ENCODE results near the gene GSAP. TPM values are rescaled to one million over a fixed set of nuclear protein-coding genes. Genes with fewer than 3 reads are reported as not detected.

Gene GSAP
- total RNA-seq, 2 experiments from 2014 or later = 1.1 to 1.5 TPM

GRCh38 chr7:77313876-77314480 lies 102.2 kb downstream of the GSAP start:
- intact Hi-C loops (cut with micrococcal nuclease) = no loop called here
- Mint-ChIP-seq H3K36me3 (ENCODE audit: low read depth) (peaks cover 35% of the 10 kb centered on the region), H3K9me3 (no peaks in the 10 kb centered on the region), H3K27ac (no peak overlapping the region), H3K4me1 (ENCODE audit: low read depth) (peaks cover 5% of the 10 kb centered on the region), H3K27me3 (ENCODE audit: low read depth) (no peaks in the 10 kb centered on the region), H3K4me3 (no peak overlapping the region)
- DNase-seq = no peak
- CTCF ChIA-PET = interaction anchor here (1.2 kb wide), 1 partner anchor 18 kb away, joined by 3 read pairs; no protein-coding TSS in a partner anchor

DNA sequence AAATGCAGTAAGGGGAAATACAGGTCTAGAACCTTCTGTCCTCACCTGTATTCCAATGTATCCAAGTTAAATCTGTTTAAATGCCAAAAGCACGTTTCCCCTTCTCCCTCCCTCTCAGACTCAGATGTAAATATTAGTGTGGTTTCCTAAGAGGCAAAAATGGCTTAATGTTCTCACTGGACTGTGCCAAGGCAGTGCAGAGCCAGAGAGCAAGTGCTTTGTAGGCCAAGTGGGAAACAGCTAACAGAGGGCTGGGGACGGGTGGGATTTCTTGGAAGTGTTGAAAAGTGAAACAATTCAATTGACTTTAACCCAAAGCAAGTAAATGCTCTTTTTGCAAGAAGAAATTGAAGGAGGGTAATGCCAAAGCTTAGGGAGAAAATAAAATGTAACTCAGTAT lies 103.1 kb downstream of the GSAP start:
- H3K4me1 Mint-ChIP-seq (ENCODE audit: low read depth) = peaks cover 5% of the 10 kb centered on the region
- H3K36me3 Mint-ChIP-seq (ENCODE audit: low read depth) = peaks cover 34% of the 10 kb centered on the region
- no peaks in the 10 kb centered on the region for H3K27me3 Mint-ChIP-seq (ENCODE audit: low read depth)
- H3K27ac Mint-ChIP-seq = no peak overlapping the region
- CTCF ChIA-PET = interaction anchor here (1.2 kb wide), 1 partner anchor 19 kb away, joined by 3 read pairs; no protein-coding TSS in a partner anchor
- peaks cover under 1% of the 10 kb centered on the region for H3K9me3 Mint-ChIP-seq
- intact Hi-C loops (cut with micrococcal nuclease) = no loop called here
- no peak for DNase-seq
- no peak overlapping the region for H3K4me3 Mint-ChIP-seq

DNA sequence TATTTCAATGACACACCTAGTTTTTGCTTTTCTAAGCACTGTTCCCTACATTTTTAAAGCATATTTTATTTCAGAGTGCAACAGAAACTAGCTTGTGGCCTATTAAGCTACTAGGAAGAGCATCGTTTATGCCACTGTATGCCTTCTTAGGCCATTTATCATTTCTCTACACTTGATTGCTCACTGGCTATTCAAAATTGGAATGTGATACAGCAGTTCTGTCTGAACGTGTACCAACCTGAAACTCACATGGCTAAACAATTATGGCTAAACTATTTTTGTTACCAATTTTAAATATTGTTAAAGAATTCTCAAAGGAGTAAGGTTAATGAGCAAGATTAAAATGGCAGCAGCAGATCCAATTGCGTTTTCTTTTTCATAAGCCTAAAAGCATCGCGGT lies 105.2 kb downstream of the GSAP start:
- intact Hi-C loops (cut with micrococcal nuclease) = no loop called here
- Mint-ChIP-seq H3K27me3 (ENCODE audit: low read depth) (no peaks in the 10 kb centered on the region), H3K4me1 (ENCODE audit: low read depth) (peaks cover 5% of the 10 kb centered on the region), H3K9me3 (peaks cover 7% of the 10 kb centered on the region), H3K36me3 (ENCODE audit: low read depth) (peaks cover 38% of the 10 kb centered on the region), H3K4me3 (no peak overlapping the region), H3K27ac (no peak overlapping the region)
- CTCF ChIA-PET = no interaction called here
- no peak for DNase-seq

DNA sequence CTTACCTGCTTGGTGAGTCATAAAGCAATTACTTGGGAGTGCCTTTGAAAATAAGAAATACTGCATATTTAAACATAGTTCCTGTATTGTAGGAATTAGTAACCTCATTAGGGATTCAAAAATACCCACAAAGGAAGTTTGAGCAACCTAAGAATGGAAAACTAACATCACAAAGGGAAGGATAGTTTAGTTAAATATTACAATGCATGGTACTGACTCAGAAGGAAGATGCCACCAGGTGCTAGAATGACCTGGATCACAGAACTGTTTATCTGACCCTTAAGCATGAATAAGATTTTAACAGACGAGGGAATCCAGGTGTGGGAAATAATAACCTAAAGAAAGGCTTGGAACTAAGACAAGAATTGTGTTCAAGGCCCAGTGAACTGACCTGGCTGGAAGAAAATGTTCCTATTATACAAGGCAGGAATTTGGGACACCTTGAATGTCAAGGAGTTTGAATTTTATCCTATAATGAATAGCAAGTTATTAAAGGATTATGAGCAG lies 106.4 kb downstream of the GSAP start:
- CTCF ChIA-PET = no interaction called here
- peaks cover 5% of the 10 kb centered on the region for H3K4me1 Mint-ChIP-seq (ENCODE audit: low read depth)
- H3K4me3 Mint-ChIP-seq = no peak overlapping the region
- H3K36me3 Mint-ChIP-seq (ENCODE audit: low read depth) = peaks cover 40% of the 10 kb centered on the region
- no peak overlapping the region for H3K27ac Mint-ChIP-seq
- intact Hi-C loops (cut with micrococcal nuclease) = no loop called here
- no peaks in the 10 kb centered on the region for H3K27me3 Mint-ChIP-seq (ENCODE audit: low read depth)
- H3K9me3 Mint-ChIP-seq = peaks cover 19% of the 10 kb centered on the region
- no peak for DNase-seq

GRCh38 chr7:77308792-77309191 lies 107.4 kb downstream of the GSAP start:
- Mint-ChIP-seq H3K9me3 (peaks cover 29% of the 10 kb centered on the region), H3K36me3 (ENCODE audit: low read depth) (peaks cover 41% of the 10 kb centered on the region), H3K27ac (no peak overlapping the region), H3K4me1 (ENCODE audit: low read depth) (peaks cover 5% of the 10 kb centered on the region), H3K27me3 (ENCODE audit: low read depth) (no peaks in the 10 kb centered on the region), H3K4me3 (no peak overlapping the region)
- DNase-seq = no peak
- CTCF ChIA-PET = no interaction called here
- intact Hi-C loops (cut with micrococcal nuclease) = no loop called here

- H3K27me3 Mint-ChIP-seq (ENCODE audit: low read depth) = no peaks in the 10 kb centered on the region
- peaks cover 49% of the 10 kb centered on the region for H3K36me3 Mint-ChIP-seq (ENCODE audit: low read depth)
- H3K9me3 Mint-ChIP-seq = peaks cover 48% of the 10 kb centered on the region
- H3K27ac Mint-ChIP-seq = no peak overlapping the region
- DNase-seq = no peak
- CTCF ChIA-PET = no interaction called here
- intact Hi-C loops (cut with micrococcal nuclease) = no loop called here
- no peak overlapping the region for H3K4me3 Mint-ChIP-seq
- H3K4me1 Mint-ChIP-seq (ENCODE audit: low read depth) = peaks cover 5% of the 10 kb centered on the region
Measured at GRCh38 chr7:77306231-77307067, 109.7 kb downstream of the GSAP start.

DNA sequence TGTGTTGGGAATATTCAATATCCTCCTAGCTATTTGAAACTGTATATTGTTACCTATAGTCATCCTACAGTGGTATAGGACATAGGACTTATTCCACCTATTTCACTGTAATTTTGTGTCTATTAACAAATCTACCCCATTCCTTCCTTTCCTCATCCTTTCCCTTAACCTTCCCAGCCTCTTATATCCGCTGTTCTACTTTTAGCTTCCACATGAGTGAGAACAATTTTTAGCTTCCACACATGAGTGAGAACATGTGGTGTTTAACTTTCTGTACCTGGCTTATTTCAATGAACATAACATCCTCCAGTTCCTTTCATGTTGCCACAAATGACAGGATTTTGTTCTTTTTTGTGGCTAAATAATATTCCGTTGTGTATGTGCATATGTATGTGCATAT lies 120.6 kb downstream of the GSAP start:
- Mint-ChIP-seq H3K27me3 (ENCODE audit: low read depth) (no peaks in the 10 kb centered on the region), H3K4me3 (no peak overlapping the region), H3K36me3 (ENCODE audit: low read depth) (peaks cover 16% of the 10 kb centered on the region), H3K27ac (no peak overlapping the region), H3K9me3 (peaks cover 22% of the 10 kb centered on the region), H3K4me1 (ENCODE audit: low read depth) (no peaks in the 10 kb centered on the region)
- intact Hi-C loops (cut with micrococcal nuclease) = no loop called here
- CTCF ChIA-PET = no interaction called here
- no peak for DNase-seq

- Mint-ChIP-seq H3K4me1 (ENCODE audit: low read depth) (no peaks in the 10 kb centered on the region), H3K4me3 (no peak overlapping the region), H3K36me3 (ENCODE audit: low read depth) (peaks cover 14% of the 10 kb centered on the region), H3K9me3 (peaks cover 14% of the 10 kb centered on the region), H3K27me3 (ENCODE audit: low read depth) (no peaks in the 10 kb centered on the region), H3K27ac (no peak overlapping the region)
- CTCF ChIA-PET = interaction anchor here (0.6 kb wide), 1 partner anchor 23 kb away, joined by 3 read pairs; no protein-coding TSS in a partner anchor
- intact Hi-C loops (cut with micrococcal nuclease) = loop anchor here (2.0 kb wide), 1 partner anchor 38 kb away; no protein-coding TSS in a partner anchor
- no peak for DNase-seq
Measured at GRCh38 chr7:77293046-77293445, 123.1 kb downstream of the GSAP start.

DNA sequence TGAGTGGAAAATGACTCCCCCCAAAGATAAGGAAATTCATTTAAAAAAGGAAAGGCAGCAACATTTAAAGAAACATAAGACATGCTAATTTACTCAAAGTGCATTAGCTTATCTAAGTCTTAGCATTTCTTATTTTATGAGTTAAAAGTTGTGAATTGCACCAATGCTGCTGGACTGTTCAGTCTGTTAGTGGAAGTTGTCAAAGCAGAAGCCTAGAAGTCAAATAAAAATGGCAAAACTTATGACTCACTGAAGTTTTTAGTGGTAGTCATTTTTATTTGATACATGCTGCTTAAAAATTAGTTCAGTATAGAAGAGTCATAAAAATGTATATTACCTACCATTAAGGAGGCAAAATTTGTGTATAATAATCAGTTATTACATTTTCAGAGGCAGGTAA lies 125.7 kb downstream of the GSAP start:
- Mint-ChIP-seq H3K9me3 (peaks cover 3% of the 10 kb centered on the region), H3K4me3 (no peak overlapping the region), H3K27me3 (ENCODE audit: low read depth) (no peaks in the 10 kb centered on the region), H3K27ac (no peak overlapping the region), H3K4me1 (ENCODE audit: low read depth) (no peaks in the 10 kb centered on the region), H3K36me3 (ENCODE audit: low read depth) (peaks cover 10% of the 10 kb centered on the region)
- no peak for DNase-seq
- CTCF ChIA-PET = no interaction called here
- intact Hi-C loops (cut with micrococcal nuclease) = no loop called here

DNA sequence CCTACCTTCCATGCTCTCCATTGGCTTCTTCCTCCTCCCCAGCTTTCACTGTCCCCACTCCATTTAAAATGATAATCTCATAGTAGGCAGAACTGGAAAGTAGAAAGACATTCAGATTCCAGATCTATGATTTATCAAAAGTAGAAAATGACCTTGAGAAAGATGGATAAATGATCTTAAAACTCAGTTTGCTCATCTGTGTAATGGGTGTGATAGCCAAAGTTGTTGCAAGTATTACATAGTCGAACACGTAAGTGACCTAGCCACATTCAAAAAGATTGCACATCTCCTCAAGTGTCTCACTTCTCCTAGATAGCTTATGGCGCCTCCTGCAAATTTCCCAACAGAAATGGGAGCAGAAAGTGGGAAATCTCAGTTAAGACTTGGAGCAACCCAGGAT lies 126.8 kb downstream of the GSAP start:
- Mint-ChIP-seq H3K36me3 (ENCODE audit: low read depth) (peaks cover 11% of the 10 kb centered on the region), H3K9me3 (peaks cover 2% of the 10 kb centered on the region), H3K4me1 (ENCODE audit: low read depth) (no peaks in the 10 kb centered on the region), H3K4me3 (no peak overlapping the region), H3K27me3 (ENCODE audit: low read depth) (no peaks in the 10 kb centered on the region), H3K27ac (no peak overlapping the region)
- CTCF ChIA-PET = no interaction called here
- DNase-seq = no peak
- intact Hi-C loops (cut with micrococcal nuclease) = no loop called here

DNA sequence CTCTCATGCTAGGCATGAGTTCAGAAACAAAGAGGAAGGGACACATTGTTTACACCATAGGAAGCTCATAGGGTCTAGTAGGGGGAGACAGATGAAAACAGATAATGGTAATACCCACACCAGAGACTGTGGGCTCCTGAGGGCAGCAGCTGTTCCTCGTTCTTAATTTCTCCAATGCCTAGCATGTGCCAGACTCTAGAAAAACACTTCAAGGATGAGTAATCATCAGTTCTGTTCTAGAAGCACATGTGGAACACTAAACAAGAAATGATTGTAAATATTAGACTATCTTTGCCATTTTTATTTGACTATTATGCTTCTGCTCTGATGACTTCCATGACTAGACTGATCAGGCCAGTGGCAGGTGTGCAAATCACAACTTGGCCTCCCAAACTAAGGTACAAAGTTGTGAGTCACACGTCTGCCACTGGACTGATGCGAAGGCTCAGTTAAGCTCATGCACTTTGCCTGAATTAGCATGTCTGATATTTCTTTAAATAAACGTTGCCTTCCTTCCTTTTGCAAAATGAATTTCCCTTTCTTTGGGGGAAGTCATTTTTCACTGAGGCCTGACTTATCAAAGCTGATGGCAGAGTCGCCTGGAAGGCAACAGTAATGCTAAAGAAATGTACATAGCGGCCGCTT lies 127.4 kb downstream of the GSAP start:
- no peaks in the 10 kb centered on the region for H3K27me3 Mint-ChIP-seq (ENCODE audit: low read depth)
- intact Hi-C loops (cut with micrococcal nuclease) = no loop called here
- H3K9me3 Mint-ChIP-seq = peaks cover 2% of the 10 kb centered on the region
- CTCF ChIA-PET = no interaction called here
- no peak overlapping the region for H3K27ac Mint-ChIP-seq
- H3K4me3 Mint-ChIP-seq = no peak overlapping the region
- no peak for DNase-seq
- H3K36me3 Mint-ChIP-seq (ENCODE audit: low read depth) = peaks cover 11% of the 10 kb centered on the region
- no peaks in the 10 kb centered on the region for H3K4me1 Mint-ChIP-seq (ENCODE audit: low read depth)

DNA sequence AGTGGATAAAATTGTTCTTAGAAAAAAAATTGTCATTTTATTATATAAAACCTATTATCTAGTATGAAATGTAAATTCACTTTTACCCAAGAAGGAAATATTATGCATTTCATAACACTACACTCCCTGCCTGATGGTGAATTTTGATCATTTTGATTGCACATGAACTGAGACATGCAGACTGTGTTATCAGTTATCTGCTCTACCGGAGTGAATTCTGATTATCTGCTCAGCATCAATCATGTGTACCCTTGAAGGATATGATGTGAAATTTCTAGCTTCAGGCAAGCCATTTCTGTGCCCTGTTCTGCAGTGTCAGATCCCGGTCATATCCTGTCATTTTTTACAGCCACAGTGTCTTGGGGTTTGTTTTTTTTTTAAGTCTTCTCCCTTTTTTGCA lies 131.5 kb downstream of the GSAP start:
- H3K4me1 Mint-ChIP-seq (ENCODE audit: low read depth) = no peaks in the 10 kb centered on the region

More for the DNA sequence above, 131.5 kb downstream of the GSAP start:
- Mint-ChIP-seq H3K36me3 (ENCODE audit: low read depth) (peaks cover 11% of the 10 kb centered on the region), H3K4me3 (no peak overlapping the region), H3K27ac (no peak overlapping the region), H3K27me3 (ENCODE audit: low read depth) (no peaks in the 10 kb centered on the region), H3K9me3 (peaks cover 2% of the 10 kb centered on the region)
- intact Hi-C loops (cut with micrococcal nuclease) = no loop called here
- CTCF ChIA-PET = no interaction called here
- DNase-seq = no peak
